Effector CD4-positive, alpha-beta T cell (primary cell): ENCODE measurements around the gene ADAMTS19. TPM values are rescaled to one million over a fixed set of nuclear protein-coding genes. Genes with fewer than 3 reads are reported as not detected.
"Not testable (repeated sequence)": the region's sequence is repeated elsewhere in the genome, so short reads cannot be mapped to it uniquely, and the experiment has no call there.

ENCODE experiments used
- DNase-seq: peaks from one replicate; pipeline ENCODE4 v3.0.0-alpha.2; 2020
- total RNA-seq: gene quantifications from one replicate; lab custom pipeline; 2026; lab: John Stamatoyannopoulos, UW

ADAMTS19 gene
- not detected for total RNA-seq

GRCh38 chr5:129459777-129460671, at the start of gene ADAMTS19:
ADAMTS19 (plus strand) TSS chr5:129460298; CDS start chr5:129460392, 94 bp downstream.
- no peak for DNase-seq

GRCh38 chr5:129410488-129410887, 49.6 kb upstream of the ADAMTS19 start:
- DNase-seq = no peak

GRCh38 chr5:129412721-129413120, 47.4 kb upstream of the ADAMTS19 start:
- no peak for DNase-seq

- DNase-seq = no peak
These were observed 46.5 kb upstream of the ADAMTS19 start for GRCh38 chr5:129413570-129413969.

DNA sequence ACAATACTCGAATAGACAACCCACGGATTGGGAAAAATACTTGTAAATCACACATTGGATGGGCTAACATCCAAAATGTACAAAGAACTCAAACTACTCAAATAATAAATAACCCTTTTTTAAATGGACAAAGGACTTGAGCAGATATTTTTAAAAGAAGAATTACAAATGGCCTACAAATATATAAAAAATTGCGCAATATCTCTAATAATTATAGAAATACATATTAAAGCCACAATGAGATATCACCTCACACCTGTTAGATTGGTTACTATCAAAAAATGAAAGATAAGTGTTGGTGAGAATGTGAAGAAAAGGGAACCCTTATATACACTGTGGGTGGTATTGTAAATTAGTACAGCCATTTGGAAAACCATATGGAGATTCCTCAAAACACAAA, 40.8 kb upstream of the ADAMTS19 start:
- no peak for DNase-seq

- no peak for DNase-seq
These were observed 35.1 kb upstream of the ADAMTS19 start for GRCh38 chr5:129425031-129425430.

DNA sequence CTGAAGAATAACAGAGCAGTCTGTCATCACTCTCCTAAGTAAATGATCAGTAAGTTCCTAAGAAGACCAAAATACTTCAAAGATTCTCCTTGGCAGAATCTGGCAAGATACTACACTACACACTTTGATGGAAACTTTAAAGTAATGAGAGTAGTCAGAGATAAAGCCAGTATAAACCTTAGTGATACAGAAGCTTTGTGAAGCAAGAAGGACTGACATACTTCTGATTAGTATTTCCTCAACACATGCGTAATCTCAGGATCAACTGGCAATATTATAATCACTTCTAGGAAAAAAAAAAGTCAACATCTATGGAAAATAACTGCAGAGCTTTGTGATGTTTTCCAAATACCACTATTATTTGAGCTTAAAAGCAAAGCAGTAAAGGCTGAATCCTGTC, 34.0 kb upstream of the ADAMTS19 start:
- no peak for DNase-seq

GRCh38 chr5:129428636-129429035, 31.5 kb upstream of the ADAMTS19 start:
- not testable (repeated sequence) for DNase-seq

DNA sequence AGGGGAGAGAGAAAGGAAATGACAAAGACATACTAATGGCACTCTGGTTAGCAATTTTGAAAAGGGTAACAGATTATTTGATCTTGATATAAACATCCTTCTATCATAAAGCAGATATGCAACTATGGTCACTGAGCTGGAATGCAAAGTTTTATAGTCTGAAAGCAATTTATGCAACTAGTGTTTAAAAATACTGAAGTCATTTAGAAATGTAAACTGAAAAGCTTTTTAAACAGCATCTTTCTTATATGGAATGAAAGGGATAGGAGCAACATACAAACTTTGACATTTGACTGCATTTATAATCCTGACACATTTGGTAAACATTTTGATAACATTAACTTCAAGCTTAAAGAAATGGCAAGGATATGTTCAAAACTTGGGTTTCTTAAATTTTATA, 28.7 kb upstream of the ADAMTS19 start:
- DNase-seq = no peak

GRCh38 chr5:129438322-129438721, 21.8 kb upstream of the ADAMTS19 start:
- no peak for DNase-seq

DNA sequence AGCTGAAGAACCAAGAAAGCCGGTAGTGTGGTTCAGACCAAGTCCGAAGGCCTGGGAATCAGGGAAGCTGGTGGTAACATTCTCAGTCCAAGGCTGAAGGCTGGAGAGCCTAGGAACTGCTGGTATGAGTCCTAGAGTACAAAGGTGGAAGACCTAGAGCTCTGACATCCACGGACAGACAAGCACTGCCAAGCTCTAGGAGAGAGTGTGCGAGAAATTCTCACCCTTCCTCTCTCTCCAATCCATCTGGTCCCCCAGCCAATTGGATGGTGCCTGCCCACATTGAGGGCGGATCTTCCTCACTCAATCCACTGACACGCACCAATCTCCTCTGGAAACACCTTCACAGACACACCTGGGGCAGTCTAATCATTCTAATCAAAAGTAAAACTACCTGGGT, 19.7 kb upstream of the ADAMTS19 start:
- DNase-seq = no peak

DNA sequence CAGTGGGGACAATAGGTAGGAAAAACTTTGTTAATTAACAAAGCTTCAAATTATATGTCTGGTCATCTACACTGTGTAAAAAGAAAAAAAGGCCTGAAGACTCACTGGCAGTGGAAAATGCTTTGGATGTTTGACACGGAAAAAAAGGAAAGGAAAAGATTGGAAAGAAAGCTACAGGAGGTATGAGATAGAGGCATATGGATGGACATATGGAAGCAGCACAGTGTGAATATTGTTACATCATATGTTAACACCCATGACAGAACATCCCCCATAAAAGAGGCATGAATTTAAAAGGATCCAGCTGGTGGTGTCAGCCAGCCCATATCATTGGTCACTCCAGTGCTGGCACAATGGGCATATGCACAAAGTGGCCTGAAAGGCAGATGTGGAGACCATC, 19.0 kb upstream of the ADAMTS19 start:
- no peak for DNase-seq

DNA sequence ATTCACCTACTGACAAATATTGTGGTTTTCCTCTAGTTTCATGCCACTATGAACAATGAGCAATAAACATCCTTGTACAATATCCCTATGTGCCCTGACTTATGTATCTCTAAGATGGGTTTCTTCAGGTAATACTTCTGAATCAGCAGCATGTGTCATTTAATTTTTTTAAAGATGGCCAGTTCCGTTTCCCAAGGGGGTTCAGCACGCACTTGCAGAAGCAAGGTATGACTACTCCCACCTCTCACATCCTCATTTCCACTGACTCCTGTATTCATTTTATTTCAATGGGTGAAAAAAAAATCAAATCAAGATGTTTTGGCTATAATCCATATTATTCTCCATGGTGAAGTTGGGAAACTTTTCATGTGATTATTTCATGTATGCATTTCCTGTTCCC, 14.7 kb upstream of the ADAMTS19 start:
- no peak for DNase-seq

GRCh38 chr5:129447968-129448367, 12.1 kb upstream of the ADAMTS19 start:
- DNase-seq = no peak

DNA sequence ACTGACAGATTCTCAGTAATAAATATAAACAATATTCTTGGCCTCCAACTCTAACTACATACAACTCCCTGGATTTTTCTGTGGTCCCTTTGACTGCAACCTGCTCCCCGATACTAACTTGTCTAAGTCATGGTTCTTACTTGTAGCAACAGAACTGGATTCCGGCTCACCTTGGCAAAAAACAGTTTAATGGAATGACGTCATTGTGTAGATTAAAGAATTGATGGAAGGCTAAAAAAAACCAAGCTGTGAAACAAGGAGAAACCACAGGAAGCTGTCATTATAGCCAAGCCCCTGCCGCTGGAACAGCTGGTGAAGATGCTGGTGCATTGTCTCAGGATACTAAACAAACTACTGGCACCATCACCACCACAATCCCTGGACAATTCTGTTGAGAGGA, 11.4 kb upstream of the ADAMTS19 start:
- DNase-seq = no peak

DNA sequence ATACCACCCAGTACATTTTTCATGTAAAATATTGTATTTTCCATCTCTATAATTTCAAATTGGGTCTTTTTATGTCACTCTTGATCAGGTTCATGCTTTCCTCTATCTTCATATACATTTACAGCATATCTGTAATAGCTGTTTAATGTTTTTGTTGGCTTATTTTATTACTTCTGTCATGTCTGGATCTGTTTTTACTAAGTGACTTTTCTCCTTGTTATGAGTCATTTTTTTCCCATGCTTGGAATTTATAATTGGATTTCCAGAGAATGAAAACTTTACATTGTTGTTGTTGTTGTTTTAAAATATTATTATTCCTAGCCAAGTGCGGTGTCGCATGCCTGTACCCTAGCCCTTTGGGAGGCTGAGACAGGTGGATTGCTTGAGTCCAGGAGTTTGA, 5.6 kb upstream of the ADAMTS19 start:
- no peak for DNase-seq

- no peak for DNase-seq
These were observed 685 bp upstream of the ADAMTS19 start for GRCh38 chr5:129459450-129459776.

DNA sequence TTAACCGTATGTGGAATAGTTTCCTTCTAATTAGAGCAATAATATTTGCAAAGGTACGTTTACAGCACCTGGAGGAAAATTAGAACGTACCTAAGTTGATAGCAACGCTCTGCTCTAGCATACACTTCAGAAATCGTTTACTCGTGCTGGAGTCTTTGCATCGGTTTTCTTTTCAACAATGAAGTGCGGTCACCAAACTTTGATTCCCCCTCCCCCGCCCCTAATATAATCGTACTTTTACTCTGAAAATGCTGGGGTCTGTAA, 506 bp downstream of the ADAMTS19 start:
- no peak for DNase-seq

GRCh38 chr5:129460936-129461710, 1.0 kb downstream of the ADAMTS19 start:
- no peak for DNase-seq

DNA sequence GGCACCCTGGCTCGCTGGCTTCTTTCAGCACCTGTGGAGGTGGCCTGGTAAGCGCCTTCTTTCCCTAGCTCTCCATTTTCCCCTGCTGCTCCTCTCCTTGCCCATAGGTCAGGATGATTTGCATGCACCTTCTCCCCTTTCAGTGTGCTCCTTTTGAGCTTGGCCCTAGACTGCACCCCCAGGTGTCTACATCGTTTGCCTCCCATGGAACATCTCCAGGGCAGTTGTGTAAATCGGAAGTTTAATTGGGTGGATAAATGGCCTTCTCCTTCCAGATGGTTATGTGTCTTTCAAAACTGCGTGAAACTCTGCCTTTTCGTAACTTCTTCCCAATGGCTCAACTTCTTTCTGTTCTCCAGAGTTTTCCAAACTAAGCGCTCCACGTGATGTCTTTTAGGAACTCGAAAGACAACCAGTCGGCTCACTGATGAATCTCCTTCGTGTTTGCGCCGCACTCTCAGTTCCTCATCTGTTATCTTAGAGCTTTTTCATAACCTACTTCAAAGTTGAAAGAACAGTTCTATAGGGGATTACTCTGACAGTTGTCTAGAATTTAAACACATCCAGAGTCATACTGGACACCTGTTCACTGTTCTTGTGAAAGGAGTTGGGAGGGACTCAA, 1.7 kb downstream of the ADAMTS19 start:
- DNase-seq = no peak

- DNase-seq = no peak
These were observed 5.8 kb downstream of the ADAMTS19 start for GRCh38 chr5:129465776-129466344.

DNA sequence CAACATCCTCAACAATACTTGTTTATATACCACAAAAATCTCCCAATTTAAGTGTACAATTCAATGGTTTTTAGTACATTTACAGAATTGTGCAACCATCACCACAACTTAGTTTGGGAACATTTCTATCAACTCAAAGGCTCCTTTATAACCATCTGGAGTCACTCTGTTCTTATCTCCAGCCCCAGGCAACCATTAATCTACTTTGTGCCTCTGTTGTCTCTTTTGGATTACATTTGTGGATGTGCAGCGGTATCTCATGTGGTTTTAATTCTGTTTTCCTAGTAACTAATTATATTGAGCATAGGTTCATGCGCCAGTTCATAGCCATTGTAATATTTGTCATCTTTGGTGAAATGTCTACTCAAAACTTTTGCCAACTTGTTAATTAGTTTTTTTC, 14.4 kb downstream of the ADAMTS19 start:
- DNase-seq = no peak

DNA sequence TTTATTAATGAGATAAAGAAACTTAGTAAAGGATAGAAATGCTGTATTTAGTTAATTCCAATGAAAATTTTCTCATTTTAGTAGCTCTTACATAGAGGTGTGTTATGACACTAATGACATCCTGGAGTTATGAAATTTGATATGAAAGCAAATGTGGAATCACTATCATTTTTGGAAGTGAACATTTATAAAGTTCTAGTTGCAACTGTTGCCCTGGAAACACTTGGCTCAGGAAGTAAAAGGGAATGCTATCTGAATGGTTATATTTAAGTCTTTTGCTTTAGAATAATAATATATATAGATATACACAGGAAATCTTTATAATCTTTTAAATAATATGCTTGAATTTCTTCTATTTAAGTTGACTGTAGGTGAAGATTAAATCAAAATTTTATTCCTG, 16.7 kb downstream of the ADAMTS19 start:
- DNase-seq = no peak

- DNase-seq = no peak
These were observed 17.4 kb downstream of the ADAMTS19 start for GRCh38 chr5:129477532-129477931.
